CD4-positive, alpha-beta T cell treated with Interleukin-10 for 1 hour (primary cell): ENCODE measurements around the gene IGFBP4.

Experiments
- DNase-seq: peaks from one replicate; pipeline ENCODE4 v3.0.0-alpha.2; 2020

The IGFBP4 gene

DNA sequence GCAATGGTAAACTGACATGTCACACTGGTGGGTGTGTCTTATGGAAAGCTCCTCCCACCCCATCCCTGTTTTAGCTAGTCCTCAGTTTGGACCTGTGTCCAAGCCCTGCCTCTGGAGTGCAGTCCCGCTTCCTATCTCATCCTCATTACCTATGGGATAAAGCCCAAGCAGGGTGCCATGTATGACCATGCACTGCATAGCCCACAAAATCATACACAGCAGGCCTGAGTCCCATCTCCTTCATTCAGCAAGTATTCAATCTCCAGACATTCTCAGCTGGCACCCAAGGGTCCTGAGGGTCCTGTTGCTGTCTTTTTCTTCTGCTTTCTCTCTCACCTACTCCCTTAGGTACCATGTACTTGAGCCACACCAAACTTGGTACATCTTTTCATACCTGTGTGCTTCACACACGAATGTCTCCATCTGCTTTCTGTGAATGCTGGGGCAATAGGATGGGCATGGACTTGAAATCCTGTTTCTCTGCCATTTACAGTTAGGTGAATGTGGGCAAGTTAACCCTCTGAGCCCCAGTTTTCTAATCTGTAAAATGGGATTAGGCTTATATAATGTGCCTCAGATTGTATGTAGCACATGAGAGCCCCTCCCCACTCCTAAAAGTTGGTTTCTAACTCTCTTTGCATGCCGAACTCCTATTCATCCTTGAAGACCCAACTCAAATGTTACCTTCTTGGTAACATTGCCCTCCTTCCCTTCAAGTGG, 29.6 kb downstream of the IGFBP4 start:
- no peak for DNase-seq

- DNase-seq = no peak
Measured at GRCh38 chr17:40473573-40474365, 30.5 kb downstream of the IGFBP4 start.

GRCh38 chr17:40474419-40475002, 31.3 kb downstream of the IGFBP4 start:
- DNase-seq = no peak

- DNase-seq = no peak
Measured at GRCh38 chr17:40475234-40475908, 32.1 kb downstream of the IGFBP4 start.

DNA sequence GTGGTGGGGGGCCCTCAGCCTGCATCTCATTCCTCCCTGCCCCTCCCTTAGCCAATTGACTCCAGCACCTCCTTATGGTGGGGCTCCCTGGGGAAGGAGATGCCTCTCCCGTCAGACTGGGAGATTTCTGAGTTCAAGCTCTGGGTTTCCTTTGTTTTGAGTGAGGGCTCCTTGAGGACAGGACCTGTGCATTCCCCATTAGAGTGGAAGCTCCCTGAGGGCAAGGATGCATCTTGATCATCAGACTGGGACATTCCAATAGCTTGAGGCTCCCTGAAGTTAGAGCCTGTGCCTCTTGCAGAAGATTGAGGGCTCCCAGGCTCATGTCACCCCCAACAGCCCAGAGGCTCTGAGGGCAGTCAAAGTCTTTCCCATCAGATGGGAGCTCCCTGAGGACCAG, 34.5 kb downstream of the IGFBP4 start:
- DNase-seq = no peak

DNA sequence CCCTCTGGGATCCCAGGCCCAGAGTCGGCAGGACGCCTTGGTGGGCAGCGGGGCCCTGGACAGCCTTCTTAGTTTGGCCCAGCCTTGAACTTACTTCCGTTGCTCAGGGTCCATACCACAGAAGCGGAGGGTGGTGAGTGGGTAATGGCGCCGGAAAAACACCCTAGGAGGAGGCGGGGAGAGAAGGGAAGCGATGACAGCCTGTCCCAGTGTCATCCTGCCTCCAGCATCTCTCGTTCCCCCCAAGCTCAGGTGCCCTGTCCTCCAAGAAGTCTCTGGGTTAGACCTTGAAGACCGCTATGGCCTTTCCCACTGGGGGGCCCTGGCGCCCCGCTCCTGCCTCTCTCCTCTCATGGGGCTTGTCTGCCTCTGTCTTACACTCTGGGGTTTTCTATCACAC, 35.2 kb downstream of the IGFBP4 start:
- DNase-seq = no peak

- DNase-seq = no peak
Measured at GRCh38 chr17:40479754-40480480, 36.7 kb downstream of the IGFBP4 start.

- DNase-seq = peak; percentile 90
Measured at GRCh38 chr17:40480501-40481003, 37.3 kb downstream of the IGFBP4 start.

DNA sequence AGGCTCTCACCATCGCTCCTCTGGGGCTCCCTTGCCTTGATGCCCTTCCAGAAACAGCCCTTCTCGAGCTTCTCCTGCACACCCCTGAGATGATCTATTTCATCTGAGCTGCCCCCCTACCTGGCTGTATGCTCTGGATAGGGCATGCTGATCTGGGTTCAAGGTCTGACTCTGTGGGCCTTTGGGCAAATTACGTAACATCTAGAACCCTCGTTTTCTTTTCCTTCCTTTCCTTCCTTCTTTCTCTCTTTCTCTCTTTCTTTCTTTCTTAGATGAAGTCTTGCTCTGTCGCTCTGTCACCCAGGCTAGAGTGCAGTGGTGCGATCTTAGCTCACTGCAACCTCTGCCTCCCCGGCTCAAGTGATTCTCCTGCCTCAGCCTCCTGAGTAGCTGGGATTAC, 37.9 kb downstream of the IGFBP4 start:
- no peak for DNase-seq

DNA sequence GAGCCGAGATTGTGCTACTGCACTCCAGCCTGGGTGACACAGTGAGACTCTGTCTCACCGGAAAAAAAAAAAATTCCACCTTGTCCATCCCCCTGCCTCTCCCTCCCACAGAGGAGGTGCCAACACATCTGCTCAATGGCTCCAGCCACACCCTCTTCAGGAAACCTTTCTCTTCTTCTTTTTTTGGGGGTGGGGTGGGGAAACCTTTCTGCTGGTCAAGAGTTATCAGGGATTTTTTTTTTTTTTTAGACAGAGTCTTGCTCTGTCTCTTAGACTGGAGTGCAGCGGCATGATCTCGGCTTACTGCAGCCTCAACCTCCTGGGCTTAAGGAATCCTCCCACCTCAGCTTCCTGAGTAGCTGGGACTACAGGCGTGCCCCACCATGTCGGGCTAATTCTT, 39.5 kb downstream of the IGFBP4 start:
- DNase-seq = no peak

DNA sequence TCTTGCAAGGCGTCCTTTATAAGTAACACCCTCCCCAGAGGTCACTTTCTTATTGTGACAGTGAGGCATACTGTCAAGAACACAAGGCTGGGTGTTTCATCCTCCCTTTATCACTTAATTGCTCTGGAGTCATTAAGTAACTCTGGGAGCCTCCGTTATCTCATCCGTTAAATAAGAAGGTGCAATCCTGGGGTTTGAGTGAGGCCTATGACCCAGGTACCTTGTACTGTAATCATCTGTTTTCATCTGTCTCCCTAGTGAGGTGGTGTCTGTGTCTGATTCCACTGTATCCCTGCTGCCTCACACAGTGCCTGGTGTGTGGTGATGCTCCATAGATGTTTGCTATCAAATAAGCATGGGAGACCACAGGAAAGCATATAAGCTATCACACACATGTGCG, 40.4 kb downstream of the IGFBP4 start:
- no peak for DNase-seq

DNA sequence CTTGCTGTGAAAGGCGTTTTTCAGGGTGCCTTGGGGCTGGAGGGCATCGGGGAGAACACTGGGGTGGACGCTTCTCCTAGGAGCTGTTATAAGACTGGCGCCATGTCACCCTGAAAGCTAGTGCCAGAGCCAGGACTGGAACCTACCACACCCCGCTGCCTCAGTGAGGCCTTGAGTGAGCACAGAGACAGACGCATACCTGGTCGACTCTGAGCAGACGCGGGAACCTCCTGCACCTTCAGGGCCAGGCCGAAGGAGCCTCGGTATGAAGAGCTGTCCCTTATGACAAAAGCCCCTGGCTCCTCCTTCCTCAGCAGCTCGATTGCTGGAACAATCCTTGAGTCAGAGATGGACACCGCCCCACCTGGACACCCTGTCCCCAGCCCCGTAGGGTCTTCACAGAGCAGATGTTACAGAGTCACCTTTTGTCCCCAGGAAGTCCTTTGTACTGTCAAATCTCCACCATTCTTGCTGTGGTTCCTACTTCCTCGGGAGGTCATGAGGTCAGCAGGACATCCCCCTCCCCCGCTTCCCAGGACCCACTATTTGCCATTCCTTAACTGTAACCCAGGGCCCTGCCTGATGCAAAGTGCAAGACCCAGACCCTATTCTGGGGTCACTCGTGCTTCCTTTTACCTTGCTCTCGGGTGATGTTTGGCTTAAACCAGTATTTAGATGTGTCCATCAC, 41.2 kb downstream of the IGFBP4 start:
- DNase-seq = no peak

- no peak for DNase-seq
Measured at GRCh38 chr17:40484973-40485530, 41.8 kb downstream of the IGFBP4 start.

- DNase-seq = peak; percentile 36
Measured at GRCh38 chr17:40485851-40486521, 42.7 kb downstream of the IGFBP4 start.

DNA sequence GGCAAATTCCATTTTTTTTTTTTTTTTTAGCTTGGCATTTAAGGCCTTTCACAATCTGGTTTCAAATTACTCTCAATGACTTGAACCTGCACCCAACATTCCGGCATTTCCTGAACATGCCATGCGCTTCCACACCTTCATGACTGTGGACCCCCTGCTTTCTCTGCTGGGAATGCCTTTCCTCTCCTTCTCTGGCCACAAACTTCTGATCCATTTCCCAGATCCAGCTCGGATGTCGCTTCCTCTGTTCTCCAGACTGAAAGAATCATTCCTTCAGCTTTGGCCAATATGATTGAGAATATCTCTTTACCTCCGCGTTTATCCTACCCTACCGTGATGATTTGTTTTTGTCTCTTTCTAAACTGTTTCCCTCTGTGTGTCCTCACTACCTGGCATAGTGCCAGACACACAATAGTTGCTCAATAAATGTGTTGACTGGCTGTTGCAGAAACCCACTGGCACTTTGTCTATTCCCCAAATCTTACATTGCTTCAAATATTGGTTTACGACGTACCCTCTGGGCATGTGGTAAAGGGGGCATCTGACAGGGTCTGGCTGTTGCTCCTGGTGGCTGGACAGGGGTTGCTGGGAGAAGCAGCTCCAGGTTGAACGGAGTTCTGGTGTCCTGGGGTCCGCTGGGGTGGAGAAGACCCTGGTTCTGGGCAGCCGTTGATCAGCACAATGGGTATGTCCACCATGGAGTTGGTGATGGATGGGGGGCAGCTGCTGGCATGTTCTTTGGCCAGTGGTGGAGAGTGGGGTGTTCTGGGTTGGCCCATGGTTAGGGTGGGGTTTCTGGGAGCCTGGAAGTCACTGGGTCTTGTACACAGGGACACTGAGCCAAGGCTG, 43.5 kb downstream of the IGFBP4 start:
- no peak for DNase-seq

GRCh38 chr17:40487371-40488020, 44.2 kb downstream of the IGFBP4 start:
- no peak for DNase-seq

GRCh38 chr17:40490289-40490853, 47.1 kb downstream of the IGFBP4 start:
- DNase-seq = no peak

DNA sequence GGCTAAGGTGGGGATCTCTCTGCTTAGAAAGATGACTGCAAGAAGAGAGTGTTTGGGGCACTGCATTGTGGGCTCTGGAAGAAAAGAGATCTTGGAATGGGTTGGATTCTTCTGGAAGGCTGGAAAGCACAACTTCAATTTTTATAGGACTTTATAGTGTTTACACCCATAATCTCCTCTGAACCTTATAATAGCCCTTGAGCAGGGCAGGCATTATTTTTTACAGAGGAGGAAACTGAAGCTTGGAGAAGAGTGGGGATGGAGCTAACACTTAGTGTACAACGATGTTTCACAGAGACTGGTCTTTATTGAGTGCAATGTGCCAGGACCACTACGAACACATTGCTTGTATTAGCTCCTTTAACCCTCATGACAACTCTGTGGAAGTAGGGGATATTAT, 47.7 kb downstream of the IGFBP4 start:
- DNase-seq = no peak

DNA sequence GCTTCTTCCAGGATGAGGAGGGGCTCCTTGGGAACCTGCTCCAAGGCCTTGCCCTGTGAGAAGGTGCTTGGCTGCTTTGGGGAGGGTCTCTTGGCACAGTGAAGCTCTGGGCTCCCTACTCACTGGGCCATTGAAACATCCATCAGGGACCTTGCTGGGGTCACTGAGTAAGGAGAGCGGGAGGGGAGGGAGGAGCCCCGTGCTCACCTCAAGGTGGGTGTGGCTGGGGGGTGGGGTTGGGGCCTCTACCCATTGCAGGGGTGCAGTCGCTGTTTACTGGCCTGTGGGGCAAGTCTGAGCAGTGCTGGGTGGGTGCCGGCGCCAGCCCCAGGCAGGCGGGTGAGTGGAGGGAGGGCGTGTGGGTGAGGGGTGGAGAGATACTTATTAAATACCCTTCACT, 48.2 kb downstream of the IGFBP4 start:
- no peak for DNase-seq
